ENCODE measurements around the gene GLYR1.

- no peak for TF ChIP-seq GATA2 (IDR thresholded peaks at IDR 0.05; ENCODE audit: low read depth, low read length)
- TF ChIP-seq GATA3 (IDR thresholded peaks at IDR 0.05; ENCODE audit: low read depth, low read length), result no peak
Observed at GRCh38 chr16:4814542-4815173, 32.4 kb downstream of the GLYR1 start.

Data from SH-SY5Y (cell line).